Measurements from ENCODE around the gene C11orf98. TPM values are rescaled to one million over a fixed set of nuclear protein-coding genes. Genes with fewer than 3 reads are reported as not detected.

Gene C11orf98
- total and polyA plus RNA-seq, 2 of the 13 experiments (the other 11 are each of a cell fraction or from before 2014, with no cell fraction given) = 30.4 to 91.8 TPM

DNA sequence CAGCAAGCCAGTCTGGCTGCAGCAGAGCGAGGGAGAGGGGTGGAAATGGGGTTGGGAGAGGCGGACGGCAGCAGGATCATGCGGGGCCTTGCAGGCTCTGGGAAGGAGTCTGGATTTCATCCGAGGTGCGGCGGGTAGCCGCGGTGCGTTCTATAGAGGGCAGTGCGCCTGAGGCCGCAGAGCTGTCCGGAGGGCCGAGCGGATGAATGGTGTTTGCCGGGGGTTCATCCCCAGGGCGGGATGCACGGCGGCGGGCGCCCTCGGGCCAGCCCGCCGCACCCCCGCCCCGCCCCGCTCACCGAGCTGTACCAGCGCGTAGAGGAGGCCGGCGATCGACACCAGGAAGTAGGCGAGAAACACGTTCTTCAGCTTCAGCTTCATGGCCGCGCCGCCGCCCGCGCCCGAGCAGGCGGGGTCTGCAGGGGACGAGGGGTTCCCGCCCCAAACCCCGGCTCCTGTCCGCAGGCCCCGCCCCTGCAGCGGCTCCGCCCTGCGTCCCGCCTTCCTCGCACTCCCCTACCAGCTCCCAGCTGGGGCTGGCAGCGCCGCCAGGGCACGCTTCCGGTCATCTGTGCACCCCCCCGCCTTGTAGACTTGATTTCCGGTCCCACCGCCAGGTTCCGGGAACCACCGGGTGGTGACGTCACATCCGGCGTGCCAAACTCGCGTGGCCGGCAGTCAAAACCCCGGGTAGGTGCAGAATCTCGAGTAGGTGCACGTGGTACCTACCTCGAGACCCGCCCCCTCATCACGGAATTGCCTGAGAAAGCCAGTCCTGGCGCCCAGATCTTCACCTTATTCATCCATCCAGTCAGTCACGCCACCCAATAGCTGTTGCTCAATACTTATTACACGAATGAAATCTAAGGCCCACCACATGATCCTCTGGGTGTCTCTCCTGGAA is 43.2 kb downstream of the C11orf98 start, which contains the start of gene B3GAT3 (continued):
- TF ChIP-seq, protein P1, sequence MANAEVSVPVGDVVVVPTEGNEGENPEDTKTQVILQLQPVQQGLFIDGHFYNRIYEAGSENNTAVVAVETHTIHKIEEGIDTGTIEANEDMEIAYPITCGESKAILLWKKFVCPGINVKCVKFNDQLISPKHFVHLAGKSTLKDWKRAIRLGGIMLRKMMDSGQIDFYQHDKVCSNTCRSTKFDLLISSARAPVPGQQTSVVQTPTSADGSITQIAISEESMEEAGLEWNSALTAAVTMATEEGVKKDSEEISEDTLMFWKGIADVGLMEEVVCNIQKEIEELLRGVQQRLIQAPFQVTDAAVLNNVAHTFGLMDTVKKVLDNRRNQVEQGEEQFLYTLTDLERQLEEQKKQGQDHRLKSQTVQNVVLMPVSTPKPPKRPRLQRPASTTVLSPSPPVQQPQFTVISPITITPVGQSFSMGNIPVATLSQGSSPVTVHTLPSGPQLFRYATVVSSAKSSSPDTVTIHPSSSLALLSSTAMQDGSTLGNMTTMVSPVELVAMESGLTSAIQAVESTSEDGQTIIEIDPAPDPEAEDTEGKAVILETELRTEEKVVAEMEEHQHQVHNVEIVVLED (CRISPR knock-in tag; IDR thresholded peaks at IDR 0.05; ENCODE audit: borderline replicate concordance) = peak; percentile 83; the same call in 1 of the 2 replicates
- TF ChIP-seq, protein P2, sequence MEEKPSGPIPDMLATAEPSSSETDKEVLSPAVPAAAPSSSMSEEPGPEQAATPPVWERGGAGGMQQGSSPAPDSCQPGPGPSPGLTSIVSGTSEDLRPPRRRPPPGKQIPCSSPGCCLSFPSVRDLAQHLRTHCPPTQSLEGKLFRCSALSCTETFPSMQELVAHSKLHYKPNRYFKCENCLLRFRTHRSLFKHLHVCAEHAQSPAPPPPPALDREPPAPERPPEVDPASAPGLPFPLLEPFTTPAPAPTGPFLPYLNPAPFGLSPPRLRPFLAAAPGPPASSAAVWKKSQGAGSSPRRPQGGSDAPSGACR (CRISPR knock-in tag; IDR thresholded peaks at IDR 0.05) = peak; percentile 74; the same call in 1 of the 2 replicates
- TF ChIP-seq POGZ (CRISPR knock-in tag; IDR thresholded peaks at IDR 0.05) (peak; percentile 66), ARNTL (CRISPR knock-in tag; IDR thresholded peaks at IDR 0.05) (0 out of 2 replicates have a peak, but pooled peaks have one; percentile 57), ZNF431 (CRISPR knock-in tag; IDR thresholded peaks at IDR 0.05; ENCODE audit: borderline replicate concordance, low read depth) (peak; percentile 76; the same call in 1 of the 2 replicates), CHD2 (IDR thresholded peaks at IDR 0.05; ENCODE audit: low read depth, low read length) (peak; percentile 75), ZNF224 (CRISPR knock-in tag; IDR thresholded peaks at IDR 0.05) (peak; percentile 82; the same call in 1 of the 2 replicates), SNAPC2 (CRISPR knock-in tag; IDR thresholded peaks at IDR 0.05) (0 out of 2 replicates have a peak, but pooled peaks have one; percentile 41), CEBPB (IDR thresholded peaks at IDR 0.05; ENCODE audit: borderline replicate concordance, low read depth, low read length) (peak; percentile 78), ZSCAN12 (CRISPR knock-in tag; IDR thresholded peaks at IDR 0.05) (no peak), ZNF749 (CRISPR knock-in tag; IDR thresholded peaks at IDR 0.05; ENCODE audit: borderline replicate concordance) (peak; percentile 86), JUND (CRISPR knock-in tag; IDR thresholded peaks at IDR 0.05) (peak; percentile 91), TOE1 (CRISPR knock-in tag; IDR thresholded peaks at IDR 0.05) (0 out of 2 replicates have a peak, but pooled peaks have one; percentile 40), ZNF10 (CRISPR knock-in tag; IDR thresholded peaks at IDR 0.05; ENCODE audit: borderline replicate concordance, low read depth) (no peak), ZNF263 (CRISPR knock-in tag; IDR thresholded peaks at IDR 0.05) (peak; percentile 44), ZNF589 (CRISPR knock-in tag; conservative IDR thresholded peaks at IDR 0.05) (peak; percentile 88; the same call in 1 of the 2 replicates), SALL1 (CRISPR knock-in tag; IDR thresholded peaks at IDR 0.05) (peak; percentile 83), ZNF761 (CRISPR knock-in tag; conservative IDR thresholded peaks at IDR 0.05) (peak; percentile 44; the same call in 1 of the 2 replicates), FOXP1 (IDR thresholded peaks at IDR 0.05) (no peak), FOXP1 (CRISPR knock-in tag; IDR thresholded peaks at IDR 0.05) (no peak), ZNF547 (CRISPR knock-in tag; IDR thresholded peaks at IDR 0.05) (peak; percentile 95; the same call in 1 of the 2 replicates)
- TF ChIP-seq, protein P3, sequence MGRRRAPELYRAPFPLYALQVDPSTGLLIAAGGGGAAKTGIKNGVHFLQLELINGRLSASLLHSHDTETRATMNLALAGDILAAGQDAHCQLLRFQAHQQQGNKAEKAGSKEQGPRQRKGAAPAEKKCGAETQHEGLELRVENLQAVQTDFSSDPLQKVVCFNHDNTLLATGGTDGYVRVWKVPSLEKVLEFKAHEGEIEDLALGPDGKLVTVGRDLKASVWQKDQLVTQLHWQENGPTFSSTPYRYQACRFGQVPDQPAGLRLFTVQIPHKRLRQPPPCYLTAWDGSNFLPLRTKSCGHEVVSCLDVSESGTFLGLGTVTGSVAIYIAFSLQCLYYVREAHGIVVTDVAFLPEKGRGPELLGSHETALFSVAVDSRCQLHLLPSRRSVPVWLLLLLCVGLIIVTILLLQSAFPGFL (CRISPR knock-in tag; IDR thresholded peaks at IDR 0.05) = 0 out of 2 replicates have a peak, but pooled peaks have one; percentile 19
- TF ChIP-seq, protein P4, sequence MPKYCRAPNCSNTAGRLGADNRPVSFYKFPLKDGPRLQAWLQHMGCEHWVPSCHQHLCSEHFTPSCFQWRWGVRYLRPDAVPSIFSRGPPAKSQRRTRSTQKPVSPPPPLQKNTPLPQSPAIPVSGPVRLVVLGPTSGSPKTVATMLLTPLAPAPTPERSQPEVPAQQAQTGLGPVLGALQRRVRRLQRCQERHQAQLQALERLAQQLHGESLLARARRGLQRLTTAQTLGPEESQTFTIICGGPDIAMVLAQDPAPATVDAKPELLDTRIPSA (CRISPR knock-in tag; IDR thresholded peaks at IDR 0.05; ENCODE audit: borderline replicate concordance) = peak; percentile 20; the same call in 1 of the 2 replicates

Data from HepG2 (cell line).